HEK293 (cell line): ENCODE data around the gene CNTFR.
A peak's percentile ranks its signal among the peaks of the same experiment; 100 is the strongest.

Experiments used
- CTCF ChIA-PET: fragments of 350-600 bp; formaldehyde crosslinking; extraction: SDS; loops from one replicate; lab custom pipeline; 2021; ENCODE audit warnings: antibody characterized with exemption; lab: Yijun Ruan, JAX
- POLR2A ChIA-PET: fragments of 300-600 bp; formaldehyde crosslinking; extraction: SDS; loops from one replicate; lab custom pipeline; 2020; ENCODE audit warnings: antibody characterized with exemption, inconsistent platforms; lab: Yijun Ruan, JAX
- H3K27ac ChIP-seq: fragments of 200-500 bp; sonication (Bioruptor generic); 2 replicates; pipeline ENCODE4 v1.5.1; 2014; ENCODE audit warnings: low read depth, low read length, control low read depth, inconsistent platforms; ENCODE audit errors: extremely low read depth
- H3K36me3 ChIP-seq, 2 experiments: fragments of 200-500 bp in 1 of 2; sonication (Bioruptor generic) in 1 of 2; 1 replicate in 1 of 2; 2 replicates in 1 of 2; pipeline ENCODE4 v1.5.1; 2014 to 2017; ENCODE audit warnings: inconsistent platforms in 2 of 2, low read length in 2 of 2; ENCODE audit not compliant: control insufficient read depth in 2 of 2, insufficient read depth in 1 of 2
- H3K4me1 ChIP-seq: fragments of 200-500 bp; sonication (Bioruptor generic); 2 replicates; pipeline ENCODE4 v1.5.1; 2014; ENCODE audit warnings: mild to moderate bottlenecking, low read length, inconsistent platforms; ENCODE audit not compliant: control insufficient read depth, insufficient read depth
- H3K4me3 ChIP-seq: 2 replicates; pipeline ENCODE4 v1.5.1; 2011; ENCODE audit warnings: low read depth, mild to moderate bottlenecking, control low read depth, low read length, moderate library complexity
- H3K9me3 ChIP-seq: fragments of 200-500 bp; sonication (Bioruptor generic); 2 replicates; pipeline ENCODE4 v1.5.1; 2014; ENCODE audit warnings: low read depth, low read length, inconsistent platforms; ENCODE audit not compliant: control insufficient read depth, insufficient read depth
- PRDM6 ChIP-seq: fragments of 450-650 bp; formaldehyde crosslinking; IDR thresholded peaks from 2 replicates; pipeline ENCODE4 v1.5.1; 2017; ENCODE audit warnings: missing biosample characterization, missing genetic modification characterization
- SCRT2 ChIP-seq: fragments of 450-650 bp; formaldehyde crosslinking; IDR thresholded peaks from 2 replicates; pipeline ENCODE4 v1.5.1; 2016; ENCODE audit warnings: missing biosample characterization, missing genetic modification characterization
- SETDB1 ChIP-seq: IDR thresholded peaks from one replicate; pipeline ENCODE4 v1.6.1; 2017; ENCODE audit warnings: mild to moderate bottlenecking, low read length, moderate library complexity, mixed read lengths; ENCODE audit not compliant: insufficient read length
- TSHZ1 ChIP-seq: fragments of 450-650 bp; formaldehyde crosslinking; IDR thresholded peaks from 2 replicates; pipeline ENCODE4 v1.5.1; 2016; ENCODE audit warnings: missing biosample characterization, missing genetic modification characterization, borderline replicate concordance
- ZBTB48 ChIP-seq: fragments of 450-650 bp; formaldehyde crosslinking; IDR thresholded peaks from 2 replicates; pipeline ENCODE4 v1.5.1; 2016; ENCODE audit warnings: missing biosample characterization, missing genetic modification characterization
- ZNF10 ChIP-seq: fragments of 450-650 bp; formaldehyde crosslinking; IDR thresholded peaks from 2 replicates; pipeline ENCODE4 v1.5.1; 2017; ENCODE audit warnings: missing biosample characterization, missing genetic modification characterization
- ZNF19 ChIP-seq: fragments of 450-650 bp; formaldehyde crosslinking; IDR thresholded peaks from 2 replicates; pipeline ENCODE4; 2016; ENCODE audit warnings: missing biosample characterization, missing genetic modification characterization, low read depth
- ZNF366 ChIP-seq: fragments of 450-650 bp; formaldehyde crosslinking; conservative IDR thresholded peaks from 2 replicates; pipeline ENCODE4 v1.5.1; 2016; ENCODE audit warnings: missing biosample characterization, missing genetic modification characterization
- ZNF426 ChIP-seq: fragments of 450-650 bp; formaldehyde crosslinking; IDR thresholded peaks from 2 replicates; pipeline ENCODE4 v1.5.1; 2017; ENCODE audit warnings: missing biosample characterization, missing genetic modification characterization, mild to moderate bottlenecking, inconsistent platforms, moderate library complexity
- ZNF670 ChIP-seq: fragments of 450-650 bp; formaldehyde crosslinking; IDR thresholded peaks from 2 replicates; pipeline ENCODE4 v1.5.1; 2016; ENCODE audit warnings: missing biosample characterization, missing genetic modification characterization, low read depth
- ZNF701 ChIP-seq: fragments of 450-650 bp; formaldehyde crosslinking; IDR thresholded peaks from 2 replicates; pipeline ENCODE4 v1.5.1; 2016; ENCODE audit warnings: missing biosample characterization, missing genetic modification characterization
- ZSCAN23 ChIP-seq: fragments of 450-650 bp; formaldehyde crosslinking; IDR thresholded peaks from 2 replicates; pipeline ENCODE4 v1.5.1; 2016; ENCODE audit warnings: missing biosample characterization, missing genetic modification characterization
- TF ChIP-seq, protein P1 (sequence below): fragments of 450-650 bp; formaldehyde crosslinking; IDR thresholded peaks from 2 replicates; pipeline ENCODE4 v1.5.1; 2016; ENCODE audit warnings: missing biosample characterization, missing genetic modification characterization
- TF ChIP-seq, protein P2 (sequence below): fragments of 450-650 bp; formaldehyde crosslinking; IDR thresholded peaks from 2 replicates; pipeline ENCODE4 v1.5.1; 2017; ENCODE audit warnings: missing biosample characterization, missing genetic modification characterization
- TF ChIP-seq, protein P3 (sequence below): fragments of 450-650 bp; formaldehyde crosslinking; IDR thresholded peaks from 2 replicates; pipeline ENCODE4 v1.5.1; 2016; ENCODE audit warnings: missing biosample characterization, missing genetic modification characterization
- TF ChIP-seq, protein P4 (sequence below): fragments of 450-650 bp; formaldehyde crosslinking; IDR thresholded peaks from 2 replicates; pipeline ENCODE4 v1.5.1; 2017; ENCODE audit warnings: missing biosample characterization, mild to moderate bottlenecking, missing genetic modification characterization, moderate library complexity

Gene CNTFR

DNA sequence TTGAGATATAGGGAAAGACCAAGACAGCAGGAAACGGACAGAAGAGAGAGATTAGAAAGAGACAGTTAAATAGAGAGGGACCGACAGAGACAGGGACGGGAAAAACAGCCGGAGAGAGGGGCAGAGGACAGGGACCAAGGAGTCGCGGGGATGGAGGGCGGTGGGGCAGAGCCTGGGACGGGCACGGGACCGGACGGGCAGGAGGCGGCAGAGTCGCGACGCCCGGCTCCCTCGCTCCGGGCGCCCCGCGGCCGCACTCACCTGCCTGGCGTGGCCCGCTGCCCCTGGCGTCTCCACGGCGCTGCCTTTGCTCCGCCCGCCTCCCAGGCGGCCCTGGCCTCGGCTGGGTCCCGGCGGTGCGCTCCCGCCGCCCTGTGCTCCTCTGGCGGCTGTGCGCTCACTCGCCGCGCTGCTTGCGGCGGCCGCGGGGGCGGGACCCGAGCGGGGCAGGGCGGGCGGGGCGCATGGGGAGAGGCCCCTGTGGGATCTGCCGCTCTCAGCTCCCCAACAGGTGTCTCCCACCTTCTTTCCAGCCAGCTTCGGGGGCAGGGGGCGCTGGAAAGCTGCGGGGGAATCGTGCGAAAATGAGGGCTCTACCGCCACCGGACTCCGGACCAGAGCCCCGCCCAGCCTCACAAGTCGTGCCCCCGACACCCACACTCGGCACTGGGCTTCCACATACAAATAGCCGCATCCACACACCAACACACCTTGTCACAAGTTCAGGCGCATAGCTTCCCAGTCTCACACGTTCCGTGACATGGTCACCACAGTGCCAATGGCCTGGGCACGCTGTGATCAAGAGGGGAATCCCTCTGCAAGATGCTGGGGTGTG is 39.3 kb upstream of the CNTFR start, which contains the start of gene ARID3C (continued):
- no peak for TF ChIP-seq PRDM6 (tag by site-specific recombination)
- no peak for TF ChIP-seq ZNF701 (tag by site-specific recombination)
- no peak for TF ChIP-seq SETDB1
- TF ChIP-seq, protein P1, sequence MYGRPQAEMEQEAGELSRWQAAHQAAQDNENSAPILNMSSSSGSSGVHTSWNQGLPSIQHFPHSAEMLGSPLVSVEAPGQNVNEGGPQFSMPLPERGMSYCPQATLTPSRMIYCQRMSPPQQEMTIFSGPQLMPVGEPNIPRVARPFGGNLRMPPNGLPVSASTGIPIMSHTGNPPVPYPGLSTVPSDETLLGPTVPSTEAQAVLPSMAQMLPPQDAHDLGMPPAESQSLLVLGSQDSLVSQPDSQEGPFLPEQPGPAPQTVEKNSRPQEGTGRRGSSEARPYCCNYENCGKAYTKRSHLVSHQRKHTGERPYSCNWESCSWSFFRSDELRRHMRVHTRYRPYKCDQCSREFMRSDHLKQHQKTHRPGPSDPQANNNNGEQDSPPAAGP (tag by site-specific recombination), result no peak
- TF ChIP-seq, protein P2, sequence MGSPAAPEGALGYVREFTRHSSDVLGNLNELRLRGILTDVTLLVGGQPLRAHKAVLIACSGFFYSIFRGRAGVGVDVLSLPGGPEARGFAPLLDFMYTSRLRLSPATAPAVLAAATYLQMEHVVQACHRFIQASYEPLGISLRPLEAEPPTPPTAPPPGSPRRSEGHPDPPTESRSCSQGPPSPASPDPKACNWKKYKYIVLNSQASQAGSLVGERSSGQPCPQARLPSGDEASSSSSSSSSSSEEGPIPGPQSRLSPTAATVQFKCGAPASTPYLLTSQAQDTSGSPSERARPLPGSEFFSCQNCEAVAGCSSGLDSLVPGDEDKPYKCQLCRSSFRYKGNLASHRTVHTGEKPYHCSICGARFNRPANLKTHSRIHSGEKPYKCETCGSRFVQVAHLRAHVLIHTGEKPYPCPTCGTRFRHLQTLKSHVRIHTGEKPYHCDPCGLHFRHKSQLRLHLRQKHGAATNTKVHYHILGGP (tag by site-specific recombination), result no peak
- TF ChIP-seq ZNF426 (tag by site-specific recombination), result no peak
- no peak for TF ChIP-seq ZNF10 (tag by site-specific recombination)
- no peak for TF ChIP-seq ZSCAN23 (tag by site-specific recombination)
- no peak for TF ChIP-seq ZNF19 (tag by site-specific recombination)
- no peak for TF ChIP-seq ZNF670
- no peak for TF ChIP-seq TSHZ1 (tag by site-specific recombination)
- TF ChIP-seq, all 188 proteins: peak for 8

- H3K9me3 ChIP-seq, result no peaks in the 10 kb centered on the region
- POLR2A ChIA-PET, result no interaction called here
- no peaks in the 10 kb centered on the region for H3K36me3 ChIP-seq
- H3K4me3 ChIP-seq, result no peak overlapping the region
- TF ChIP-seq, protein P3, sequence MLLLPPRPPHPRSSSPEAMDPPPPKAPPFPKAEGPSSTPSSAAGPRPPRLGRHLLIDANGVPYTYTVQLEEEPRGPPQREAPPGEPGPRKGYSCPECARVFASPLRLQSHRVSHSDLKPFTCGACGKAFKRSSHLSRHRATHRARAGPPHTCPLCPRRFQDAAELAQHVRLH, result no peak
- TF ChIP-seq ZNF366 (tag by site-specific recombination), result peak; percentile 73
- TF ChIP-seq SCRT2, result peak; percentile 18; the same call in 1 of the 2 replicates
- TF ChIP-seq, protein P4, sequence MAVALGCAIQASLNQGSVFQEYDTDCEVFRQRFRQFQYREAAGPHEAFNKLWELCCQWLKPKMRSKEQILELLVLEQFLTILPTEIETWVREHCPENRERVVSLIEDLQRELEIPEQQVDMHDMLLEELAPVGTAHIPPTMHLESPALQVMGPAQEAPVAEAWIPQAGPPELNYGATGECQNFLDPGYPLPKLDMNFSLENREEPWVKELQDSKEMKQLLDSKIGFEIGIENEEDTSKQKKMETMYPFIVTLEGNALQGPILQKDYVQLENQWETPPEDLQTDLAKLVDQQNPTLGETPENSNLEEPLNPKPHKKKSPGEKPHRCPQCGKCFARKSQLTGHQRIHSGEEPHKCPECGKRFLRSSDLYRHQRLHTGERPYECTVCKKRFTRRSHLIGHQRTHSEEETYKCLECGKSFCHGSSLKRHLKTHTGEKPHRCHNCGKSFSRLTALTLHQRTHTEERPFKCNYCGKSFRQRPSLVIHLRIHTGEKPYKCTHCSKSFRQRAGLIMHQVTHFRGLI (tag by site-specific recombination), result no peak
- TF ChIP-seq ZBTB48 (tag by site-specific recombination), result 0 out of 2 replicates have a peak, but pooled peaks have one; percentile 23
- TF ChIP-seq, all 188 proteins: peak for 3
- Histone ChIP-seq H3K27ac (no peak overlapping the region), H3K4me1 (no peaks in the 10 kb centered on the region; the same call in 1 of the 2 replicates)
- CTCF ChIA-PET, result interaction anchor here (0.6 to 3.2 kb wide), 5 partner anchors 13 to 52 kb away, joined by 3 to 18 read pairs (median 3); partner anchors contain the start of gene RPP25L
Observed at GRCh38 chr9:34627716-34628655, 38.5 kb upstream of the CNTFR start.
